ENCODE data around the gene ITPR2. TPM values are rescaled to one million over a fixed set of nuclear protein-coding genes. Genes with fewer than 3 reads are reported as not detected.

The ITPR2 gene
- total RNA-seq, 1 donor from 2014 or later = 16.3 TPM

DNA sequence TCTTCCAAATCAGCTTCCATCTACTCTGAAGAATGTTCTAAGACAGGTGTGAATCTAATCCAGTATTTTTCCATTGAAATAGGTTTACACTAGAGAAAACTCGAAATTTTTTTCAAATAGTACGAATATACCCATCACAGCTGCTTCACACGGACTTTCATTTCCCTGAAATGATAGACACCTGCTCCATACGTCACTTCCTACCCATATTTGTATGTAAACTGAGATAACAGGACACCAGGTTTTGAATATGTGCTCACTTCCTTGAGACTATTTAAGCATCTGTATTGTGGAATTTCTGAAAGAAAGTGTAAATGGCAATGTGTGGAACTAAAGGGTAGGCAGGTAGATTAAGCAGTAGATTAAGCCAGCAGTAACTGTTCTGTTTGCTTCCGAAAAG lies 13.4 kb upstream of the ITPR2 start:
- Histone ChIP-seq H3K27me3 (ENCODE audit: control insufficient read depth, insufficient read depth, low read length) (no peaks in the 10 kb centered on the region), H3K36me3 (ENCODE audit: control insufficient read depth, insufficient read depth, low read length) (no peaks in the 10 kb centered on the region), H3K4me3 (ENCODE audit: low read depth, low read length) (no peak overlapping the region)
- TF ChIP-seq, protein P1, sequence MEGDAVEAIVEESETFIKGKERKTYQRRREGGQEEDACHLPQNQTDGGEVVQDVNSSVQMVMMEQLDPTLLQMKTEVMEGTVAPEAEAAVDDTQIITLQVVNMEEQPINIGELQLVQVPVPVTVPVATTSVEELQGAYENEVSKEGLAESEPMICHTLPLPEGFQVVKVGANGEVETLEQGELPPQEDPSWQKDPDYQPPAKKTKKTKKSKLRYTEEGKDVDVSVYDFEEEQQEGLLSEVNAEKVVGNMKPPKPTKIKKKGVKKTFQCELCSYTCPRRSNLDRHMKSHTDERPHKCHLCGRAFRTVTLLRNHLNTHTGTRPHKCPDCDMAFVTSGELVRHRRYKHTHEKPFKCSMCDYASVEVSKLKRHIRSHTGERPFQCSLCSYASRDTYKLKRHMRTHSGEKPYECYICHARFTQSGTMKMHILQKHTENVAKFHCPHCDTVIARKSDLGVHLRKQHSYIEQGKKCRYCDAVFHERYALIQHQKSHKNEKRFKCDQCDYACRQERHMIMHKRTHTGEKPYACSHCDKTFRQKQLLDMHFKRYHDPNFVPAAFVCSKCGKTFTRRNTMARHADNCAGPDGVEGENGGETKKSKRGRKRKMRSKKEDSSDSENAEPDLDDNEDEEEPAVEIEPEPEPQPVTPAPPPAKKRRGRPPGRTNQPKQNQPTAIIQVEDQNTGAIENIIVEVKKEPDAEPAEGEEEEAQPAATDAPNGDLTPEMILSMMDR (IDR thresholded peaks at IDR 0.05; ENCODE audit: insufficient read depth, low read length, poor library complexity, severe bottlenecking) = no peak
- no peak for DNase-seq (ENCODE audit: low read depth)

DNA sequence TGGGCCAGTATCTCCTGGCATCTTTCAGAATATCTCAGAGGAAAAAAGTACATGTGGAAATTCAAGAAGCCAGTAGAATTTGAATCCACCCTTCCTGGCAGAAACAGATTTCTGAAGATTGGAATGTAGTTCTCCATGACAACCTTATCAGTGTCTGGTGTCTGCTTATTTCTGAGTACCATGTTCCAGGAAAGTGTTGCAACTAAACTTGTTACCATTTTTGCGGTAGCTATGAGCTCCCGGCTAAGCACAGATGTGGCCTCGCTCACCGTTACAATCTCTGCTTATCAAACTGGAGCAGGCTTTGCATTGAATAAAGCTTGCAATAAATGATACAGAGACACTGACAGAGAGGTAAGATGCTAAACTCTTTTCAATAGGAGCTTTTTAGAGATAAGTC lies 13.0 kb upstream of the ITPR2 start:
- DNase-seq (ENCODE audit: low read depth) = no peak
- TF ChIP-seq, protein P1 (IDR thresholded peaks at IDR 0.05; ENCODE audit: insufficient read depth, low read length, poor library complexity, severe bottlenecking) = no peak
- Histone ChIP-seq H3K4me3 (ENCODE audit: low read depth, low read length) (no peak overlapping the region), H3K36me3 (ENCODE audit: control insufficient read depth, insufficient read depth, low read length) (no peaks in the 10 kb centered on the region), H3K27me3 (ENCODE audit: control insufficient read depth, insufficient read depth, low read length) (no peaks in the 10 kb centered on the region)

DNA sequence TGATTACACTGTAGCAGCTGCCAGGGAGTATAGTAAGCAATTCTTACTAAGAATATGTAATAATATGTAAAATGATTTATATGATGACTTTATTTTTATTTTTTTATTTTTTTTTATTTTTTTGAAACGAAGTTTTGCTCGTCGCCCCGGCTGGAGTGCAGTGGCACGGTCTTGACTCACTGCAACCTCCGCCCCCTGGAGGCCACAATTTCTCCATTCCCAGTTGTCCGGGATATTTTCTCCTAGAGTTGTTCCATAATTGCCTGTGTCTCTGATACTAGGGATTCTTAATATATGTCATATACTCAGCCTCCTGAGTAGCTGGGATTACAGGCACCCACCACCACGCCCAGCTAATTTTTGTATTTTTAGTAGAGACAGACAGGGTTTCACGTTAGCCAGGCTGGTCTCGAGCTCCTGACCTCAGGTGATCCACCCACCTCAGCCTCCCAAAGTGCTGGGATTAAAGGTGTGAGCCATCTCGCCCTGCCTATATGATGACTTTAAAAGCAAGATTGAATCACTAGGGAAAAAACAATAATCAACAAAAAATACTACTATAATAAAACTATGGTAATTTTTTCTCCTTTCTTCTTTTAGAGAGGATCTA lies 12.2 kb upstream of the ITPR2 start:
- Histone ChIP-seq H3K27me3 (ENCODE audit: control insufficient read depth, insufficient read depth, low read length) (no peaks in the 10 kb centered on the region), H3K36me3 (ENCODE audit: control insufficient read depth, insufficient read depth, low read length) (no peaks in the 10 kb centered on the region), H3K4me3 (ENCODE audit: low read depth, low read length) (no peak overlapping the region)
- TF ChIP-seq, protein P1 (IDR thresholded peaks at IDR 0.05; ENCODE audit: insufficient read depth, low read length, poor library complexity, severe bottlenecking) = peak; percentile 67
- DNase-seq (ENCODE audit: low read depth) = no peak

DNA sequence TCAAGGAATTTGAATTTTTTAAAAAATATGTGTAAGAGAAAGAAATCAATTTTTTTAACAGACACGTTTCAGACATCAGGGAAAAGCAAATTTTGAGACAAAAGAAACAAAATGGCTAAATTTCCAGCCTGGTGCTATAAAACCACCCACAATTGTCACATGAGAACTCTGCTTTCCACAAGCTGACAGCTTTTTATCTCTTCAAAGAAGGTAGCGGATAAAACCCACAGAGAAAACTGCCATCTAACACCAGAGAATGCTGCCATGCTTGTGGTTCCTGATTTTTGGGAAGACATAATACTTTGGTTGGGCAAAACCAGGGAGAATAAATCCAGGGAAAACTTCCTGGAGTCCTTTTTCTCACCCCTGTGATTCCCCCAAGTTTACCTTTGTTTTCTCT lies 10.3 kb upstream of the ITPR2 start:
- no peaks in the 10 kb centered on the region for H3K27me3 ChIP-seq (ENCODE audit: control insufficient read depth, insufficient read depth, low read length)
- no peak overlapping the region for H3K4me3 ChIP-seq (ENCODE audit: low read depth, low read length)
- no peak for DNase-seq (ENCODE audit: low read depth)
- TF ChIP-seq, protein P1 (IDR thresholded peaks at IDR 0.05; ENCODE audit: insufficient read depth, low read length, poor library complexity, severe bottlenecking) = no peak
- no peaks in the 10 kb centered on the region for H3K36me3 ChIP-seq (ENCODE audit: control insufficient read depth, insufficient read depth, low read length)

DNA sequence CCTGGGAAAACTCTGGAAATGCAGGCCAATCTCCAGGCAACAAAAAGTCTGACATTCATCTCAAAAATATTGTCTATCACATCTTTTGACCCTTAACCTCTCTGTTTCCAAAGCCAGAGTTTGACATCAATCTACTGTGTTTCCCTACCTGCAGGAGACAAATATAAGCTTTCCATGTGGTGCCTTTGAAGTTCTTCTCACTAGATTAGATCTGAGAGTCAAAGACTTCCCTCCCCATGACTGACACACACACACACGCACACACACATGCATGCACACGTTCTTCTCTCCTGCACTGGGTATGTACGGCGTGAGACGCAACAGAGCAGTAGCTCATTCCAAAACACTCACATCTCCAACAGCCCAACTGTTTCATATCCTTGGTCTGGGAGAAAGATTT lies 8.1 kb upstream of the ITPR2 start:
- DNase-seq (ENCODE audit: low read depth) = no peak
- TF ChIP-seq, protein P1 (IDR thresholded peaks at IDR 0.05; ENCODE audit: insufficient read depth, low read length, poor library complexity, severe bottlenecking) = no peak
- Histone ChIP-seq H3K4me3 (ENCODE audit: low read depth, low read length) (no peak overlapping the region), H3K27me3 (ENCODE audit: control insufficient read depth, insufficient read depth, low read length) (no peaks in the 10 kb centered on the region), H3K36me3 (ENCODE audit: control insufficient read depth, insufficient read depth, low read length) (no peaks in the 10 kb centered on the region)

DNA sequence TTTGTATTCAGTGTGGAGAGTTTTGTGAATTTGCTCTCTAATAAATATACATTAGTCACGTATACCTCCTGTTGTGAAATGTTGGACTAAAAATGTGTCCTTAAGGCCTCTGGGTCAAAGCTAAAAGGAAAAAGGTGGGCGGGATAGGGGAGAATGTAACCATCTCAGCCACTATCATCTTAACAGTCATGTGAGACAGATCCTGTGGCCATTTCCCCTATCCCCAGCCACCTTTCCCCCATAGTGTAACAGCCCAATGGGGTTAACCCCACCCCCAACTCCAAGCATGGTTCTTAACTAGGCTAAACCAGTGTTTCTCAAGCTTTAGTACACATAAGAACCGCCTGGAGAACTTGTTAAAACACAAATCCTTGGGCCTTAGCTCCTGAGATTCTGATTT lies 6.5 kb upstream of the ITPR2 start:
- Histone ChIP-seq H3K36me3 (ENCODE audit: control insufficient read depth, insufficient read depth, low read length) (no peaks in the 10 kb centered on the region), H3K27me3 (ENCODE audit: control insufficient read depth, insufficient read depth, low read length) (no peaks in the 10 kb centered on the region), H3K4me3 (ENCODE audit: low read depth, low read length) (no peak overlapping the region)
- no peak for DNase-seq (ENCODE audit: low read depth)
- TF ChIP-seq, protein P1 (IDR thresholded peaks at IDR 0.05; ENCODE audit: insufficient read depth, low read length, poor library complexity, severe bottlenecking) = no peak

Data from kidney epithelial cell (primary cell).